ENCODE results near the gene DHX15.

DHX15 gene

DNA sequence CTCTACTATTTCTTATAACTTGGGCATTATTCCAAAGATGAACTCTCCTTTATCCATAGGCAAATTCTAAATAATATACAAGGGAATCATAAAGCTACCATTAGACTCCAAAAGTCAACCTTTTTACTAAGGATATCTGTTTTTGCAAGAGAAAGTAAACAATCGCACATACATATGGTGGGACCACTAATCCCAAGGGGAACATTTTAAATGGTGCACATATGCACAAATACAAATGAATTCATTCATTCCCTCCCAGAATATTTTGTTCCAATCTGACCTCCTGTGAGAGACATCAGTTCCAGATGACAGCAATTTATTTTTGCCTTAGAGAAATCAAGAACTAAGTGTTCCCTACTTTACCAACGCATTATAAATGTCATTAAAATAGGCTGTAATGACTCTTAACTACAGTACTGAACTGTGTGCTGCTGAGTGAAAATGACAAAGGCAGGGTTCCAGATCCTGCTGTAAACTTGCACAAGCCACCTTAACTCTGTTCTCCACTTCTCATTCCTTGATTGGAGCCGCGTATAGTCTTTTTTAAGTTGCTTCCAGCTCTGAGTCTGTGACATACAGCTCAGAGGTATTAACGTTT is 2.0 kb downstream of the DHX15 start:
- no peak for DNase-seq

GRCh38 chr4:24578364-24578763 is 6.0 kb downstream of the DHX15 start:
- DNase-seq: no peak

- no peak for DNase-seq
Observed at GRCh38 chr4:24576276-24576675, 8.1 kb downstream of the DHX15 start.

GRCh38 chr4:24574236-24574635 is 10.1 kb downstream of the DHX15 start:
- DNase-seq: no peak

DNA sequence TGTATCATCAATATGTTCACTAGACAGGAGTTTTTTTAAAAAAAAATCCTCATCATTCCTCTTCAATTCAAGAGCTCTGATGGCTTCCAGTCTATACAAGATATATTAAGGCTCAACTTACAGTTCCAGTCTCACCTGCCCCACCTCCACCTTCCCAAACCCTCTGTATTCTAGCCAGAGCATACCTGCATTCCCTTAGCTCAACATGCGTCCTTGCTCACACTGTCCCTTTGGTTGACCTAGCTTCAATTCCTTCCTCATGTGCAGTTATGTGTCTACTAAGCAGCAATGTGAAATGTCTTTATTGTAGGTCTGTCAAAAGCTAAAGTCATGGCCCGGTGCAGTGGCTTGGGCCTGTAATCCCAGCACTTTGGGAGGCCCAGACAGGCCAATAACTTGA is 10.8 kb downstream of the DHX15 start:
- DNase-seq: no peak

- no peak for DNase-seq
Observed at GRCh38 chr4:24570574-24571236, 13.6 kb downstream of the DHX15 start.

DNA sequence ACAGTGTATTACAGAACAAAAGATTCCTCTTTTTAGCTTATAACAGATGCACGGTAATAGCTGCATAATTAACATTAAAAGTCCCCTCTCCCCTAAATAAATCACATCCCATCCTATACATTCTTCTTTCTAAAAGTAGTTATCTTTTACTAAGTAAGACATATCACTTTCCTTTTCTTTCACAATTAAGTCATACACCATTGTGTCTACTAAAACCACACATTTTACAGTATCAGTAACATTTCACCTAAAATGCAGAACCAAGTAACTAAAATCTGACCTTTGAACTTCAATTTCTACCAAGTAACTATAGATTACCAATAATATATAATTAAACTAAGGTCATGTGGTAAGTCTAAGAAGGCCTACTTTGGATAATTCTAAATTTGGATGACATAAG is 14.2 kb downstream of the DHX15 start:
- DNase-seq: no peak

DNA sequence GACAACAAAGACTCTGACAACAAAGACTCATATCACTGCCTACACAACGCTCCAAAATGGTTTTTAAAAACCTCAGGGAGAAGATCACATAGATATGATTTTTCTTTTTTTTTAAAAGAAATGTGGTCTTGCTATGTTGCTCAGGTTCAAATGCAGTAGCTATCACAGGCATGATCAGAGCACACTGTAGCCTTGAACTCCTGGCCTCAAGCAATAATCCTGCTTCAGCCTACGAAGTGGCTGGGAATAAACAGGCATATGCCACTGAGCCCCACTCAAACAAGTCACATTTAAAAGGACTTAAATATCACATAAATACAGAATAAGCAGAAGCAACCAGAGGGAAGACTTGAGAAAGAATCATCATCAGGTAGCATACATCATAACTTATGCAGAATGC is 14.7 kb downstream of the DHX15 start:
- no peak for DNase-seq

DNA sequence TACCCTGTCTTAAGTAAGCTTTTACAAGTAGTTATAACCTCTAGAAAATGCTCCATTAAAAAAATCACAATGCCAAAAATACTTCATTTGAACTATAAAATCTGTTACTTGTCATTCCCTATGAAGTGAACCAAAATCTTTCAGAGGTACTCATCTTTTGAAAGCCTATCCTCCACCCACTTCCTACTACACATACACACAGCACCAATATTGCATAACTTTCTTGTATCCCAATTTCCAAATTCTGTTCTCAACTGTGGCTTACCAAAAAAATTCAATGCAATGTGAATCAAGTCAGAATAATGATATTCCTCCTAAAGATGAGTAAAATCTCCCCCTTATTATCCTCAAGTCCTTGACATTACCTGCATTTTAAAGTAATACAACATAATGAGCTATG is 15.9 kb downstream of the DHX15 start:
- no peak for DNase-seq

GRCh38 chr4:24565054-24565453 is 19.3 kb downstream of the DHX15 start:
- no peak for DNase-seq

GRCh38 chr4:24564488-24564887 is 19.9 kb downstream of the DHX15 start:
- no peak for DNase-seq

- DNase-seq: no peak
Observed at GRCh38 chr4:24561438-24562139, 22.8 kb downstream of the DHX15 start.

- no peak for DNase-seq
Observed at GRCh38 chr4:24560868-24561368, 23.4 kb downstream of the DHX15 start.

DNA sequence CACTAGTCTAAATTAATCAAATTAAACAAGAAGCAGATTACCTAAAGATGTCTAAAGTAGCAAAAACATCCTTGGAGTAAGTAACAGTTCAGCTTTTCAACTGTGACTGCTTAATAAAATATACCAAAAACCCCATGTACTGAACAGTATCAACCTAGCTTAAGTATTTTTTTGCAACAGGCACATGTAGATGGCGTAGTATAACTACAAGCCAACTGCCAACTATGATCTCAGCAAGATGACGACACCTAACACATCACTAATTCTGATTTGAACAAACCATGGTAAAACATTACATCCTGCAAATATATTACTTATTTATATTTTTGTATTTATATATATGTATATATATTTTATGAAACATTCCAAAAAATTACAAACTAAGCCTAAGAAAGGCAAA is 24.5 kb downstream of the DHX15 start:
- no peak for DNase-seq

DNA sequence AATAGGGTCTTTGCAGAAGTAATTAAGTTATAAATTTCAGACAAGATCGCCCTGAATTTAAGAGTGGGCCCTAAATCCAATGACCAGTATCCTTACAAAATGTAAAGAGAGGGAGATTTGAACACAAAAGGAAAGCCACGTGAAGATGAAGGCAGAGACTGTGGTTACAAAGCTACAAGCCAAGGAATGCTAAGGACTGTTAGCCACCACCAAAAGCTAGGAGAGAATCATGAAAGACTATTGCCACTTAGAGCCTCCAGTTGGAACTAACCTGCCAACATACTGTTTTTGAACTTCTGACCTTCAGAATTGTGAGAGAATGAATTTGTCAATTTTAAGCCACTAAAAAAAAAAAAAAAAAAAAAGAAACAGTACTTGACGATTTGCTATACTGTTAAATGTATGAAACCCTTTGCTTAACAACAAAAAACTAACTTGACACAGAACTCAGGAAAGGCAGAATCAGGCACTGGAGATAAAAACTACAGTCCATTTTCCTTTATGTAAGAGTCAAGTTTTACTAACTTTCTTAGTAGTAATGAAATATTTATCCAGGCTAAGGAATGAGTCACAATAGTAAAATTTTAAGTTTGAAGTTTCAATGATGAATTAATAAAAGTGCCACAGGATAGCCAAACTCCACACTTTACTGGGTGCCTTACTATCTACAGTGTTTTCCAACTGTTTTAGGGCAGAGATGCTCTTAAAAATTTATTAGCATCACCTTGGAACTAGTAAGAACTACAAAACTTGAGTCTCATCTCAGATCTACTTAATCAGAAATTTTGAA is 25.1 kb downstream of the DHX15 start:
- no peak for DNase-seq

- no peak for DNase-seq
Observed at GRCh38 chr4:24557026-24558025, 27.0 kb downstream of the DHX15 start.

DNA sequence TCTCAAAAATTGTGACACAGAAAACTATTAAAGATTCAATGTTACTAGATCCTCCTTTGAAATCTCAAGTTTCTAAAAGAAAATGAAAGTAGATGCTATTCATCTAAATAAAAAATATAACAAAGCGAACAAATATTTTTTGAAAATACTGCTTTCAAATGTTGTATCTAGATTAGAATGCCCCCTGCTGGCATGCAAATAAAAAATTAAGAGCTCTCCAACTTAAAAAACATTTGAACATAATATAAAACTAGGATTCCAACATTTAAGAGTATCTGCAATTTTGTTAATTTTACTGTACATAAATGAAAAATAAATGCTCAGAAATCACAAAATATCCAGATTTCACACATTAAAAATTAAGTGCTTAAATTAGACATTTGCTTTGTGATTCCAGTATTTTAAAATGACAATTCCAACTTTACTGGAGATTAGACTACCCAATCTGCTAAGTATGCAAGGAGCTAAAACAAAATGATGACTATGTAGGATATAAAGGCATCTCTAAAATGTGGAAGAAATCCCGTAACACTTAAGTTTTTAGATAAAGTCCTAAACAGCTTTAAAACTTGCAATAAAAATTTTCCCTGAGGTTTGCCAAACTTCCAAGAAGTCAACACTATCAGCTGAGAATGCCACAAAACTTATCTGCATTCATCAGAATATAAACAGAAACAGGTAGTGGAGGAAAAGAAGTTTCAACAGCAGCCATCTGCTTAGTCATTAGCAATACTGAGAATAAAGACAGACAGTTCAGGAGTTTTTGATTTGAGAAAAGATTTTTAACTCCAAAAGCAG is 32.7 kb downstream of the DHX15 start:
- DNase-seq: no peak

DNA sequence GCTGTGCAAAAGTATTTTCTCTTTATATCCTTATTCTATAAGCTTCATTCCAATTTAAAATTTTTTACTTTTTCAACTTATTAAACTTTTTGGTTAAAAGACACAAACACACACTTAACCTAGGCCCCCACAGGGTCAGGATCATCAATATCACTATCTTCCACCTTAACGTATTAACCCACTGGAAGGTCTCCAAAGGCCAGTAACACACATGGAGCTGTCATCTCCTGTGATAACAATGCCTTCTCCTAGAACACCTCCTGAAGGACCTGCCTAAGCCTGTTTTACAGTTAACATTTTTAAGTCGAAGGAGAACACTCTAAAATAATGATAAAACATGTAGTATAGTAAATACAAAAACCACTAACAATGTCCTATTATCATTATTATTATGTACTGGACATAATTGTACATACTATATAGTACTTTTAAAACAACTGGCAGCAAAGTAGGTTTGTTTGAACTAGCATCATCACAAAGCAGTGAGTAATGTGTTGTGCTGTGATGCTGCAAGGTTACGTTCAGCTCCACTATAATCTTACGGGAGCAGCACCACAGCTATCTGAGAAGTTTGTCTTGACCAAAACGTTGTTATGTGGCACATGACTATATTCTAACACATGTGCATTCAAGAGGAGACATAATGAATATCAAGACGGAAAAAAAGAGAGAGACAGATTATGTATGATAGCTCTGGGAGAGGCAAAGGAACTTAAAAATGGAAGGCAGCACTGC is 33.7 kb downstream of the DHX15 start:
- no peak for DNase-seq

- DNase-seq: no peak
Observed at GRCh38 chr4:24547979-24548378, 36.4 kb downstream of the DHX15 start.

DNA sequence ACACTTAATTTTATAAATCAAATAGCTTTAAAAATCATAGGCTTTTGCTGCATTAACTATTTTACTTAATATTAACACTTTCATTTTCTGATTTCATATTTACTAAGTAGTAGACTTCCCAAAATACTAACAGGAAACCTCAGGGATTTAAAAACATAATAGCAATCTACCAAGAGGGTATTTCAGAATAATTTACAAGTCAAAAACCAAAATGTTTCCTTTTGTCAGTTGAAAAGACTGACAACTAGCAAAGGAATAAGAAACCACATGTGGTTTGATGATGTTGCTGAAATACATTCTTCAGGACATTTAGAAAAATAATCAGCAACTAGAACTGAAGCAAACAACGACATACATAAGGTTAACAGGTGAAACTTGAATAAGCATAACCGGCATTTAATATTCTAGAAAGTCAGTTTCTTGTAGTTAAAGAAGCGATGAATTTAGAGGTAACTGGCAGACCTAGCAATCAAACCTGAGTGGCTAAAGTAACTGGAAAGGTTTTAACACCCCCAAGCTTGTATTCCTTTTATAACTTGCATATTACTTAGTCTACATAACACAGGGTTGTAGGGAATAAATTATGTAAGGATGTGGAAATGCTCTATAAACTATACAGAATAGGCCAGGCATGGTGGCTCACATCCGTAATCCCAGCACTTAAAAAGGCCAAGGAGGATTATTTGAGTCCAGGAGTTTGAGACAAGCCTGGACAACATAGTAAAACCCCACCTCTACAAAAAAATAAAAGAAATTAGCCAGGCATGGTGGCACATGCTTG is 40.0 kb downstream of the DHX15 start:
- DNase-seq: no peak

Measured in NCI-H2227 treated with DMSO at 0.1 percent for 48 hours (cell line).